C4-2B (cell line): Measurements from ENCODE around the gene KIF11.

Experiments used
- H3K27ac ChIP-seq: fragments of 450-650 bp; 2 replicates; pipeline ENCODE4 v1.5.1; 2017
- CTCF ChIP-seq: fragments of 450-650 bp; conservative IDR thresholded peaks from 2 replicates; pipeline ENCODE4 v1.5.1; 2017; ENCODE audit warnings: mild to moderate bottlenecking
- ZFX ChIP-seq: fragments of 450-650 bp; IDR thresholded peaks from 2 replicates; pipeline ENCODE4 v1.6.1; 2017

Gene KIF11

GRCh38 chr10:92592761-92593618 lies at the start of gene KIF11:
KIF11 (plus strand) TSS chr10:92593130; CDS start chr10:92593376, 246 bp downstream.
- TF ChIP-seq CTCF (no peak), ZFX (peak; percentile 82)
- peak within 1 kb of the TSS; percentile 91 for H3K27ac ChIP-seq

GRCh38 chr10:92544296-92544695 lies 48.6 kb upstream of the KIF11 start:
- TF ChIP-seq CTCF (no peak), ZFX (no peak)
- no peak overlapping the region for H3K27ac ChIP-seq

- TF ChIP-seq ZFX = no peak
- no peak overlapping the region for H3K27ac ChIP-seq
These were observed 47.4 kb upstream of the KIF11 start for GRCh38 chr10:92545556-92545955.

- no peak overlapping the region for H3K27ac ChIP-seq
- TF ChIP-seq CTCF (no peak), ZFX (no peak)
These were observed 45.3 kb upstream of the KIF11 start for GRCh38 chr10:92547676-92548075.

- peak; percentile 12; the same call in 1 of the 2 replicates for TF ChIP-seq CTCF
- no peak for TF ChIP-seq ZFX
- H3K27ac ChIP-seq = no peak overlapping the region
These were observed 42.0 kb upstream of the KIF11 start for GRCh38 chr10:92550924-92551323.

GRCh38 chr10:92552310-92552709 lies 40.6 kb upstream of the KIF11 start:
- H3K27ac ChIP-seq = no peak overlapping the region
- TF ChIP-seq CTCF (peak; percentile 61), ZFX (no peak)

GRCh38 chr10:92553959-92554358 lies 39.0 kb upstream of the KIF11 start:
- H3K27ac ChIP-seq = no peak overlapping the region
- no peak for TF ChIP-seq ZFX
- TF ChIP-seq CTCF = no peak

GRCh38 chr10:92559046-92559445 lies 33.9 kb upstream of the KIF11 start:
- no peak for TF ChIP-seq CTCF
- TF ChIP-seq ZFX = no peak
- H3K27ac ChIP-seq = no peak overlapping the region
